Endodermal cell (in vitro differentiated cells): ENCODE data around the gene TPM2. TPM values are rescaled to one million over a fixed set of nuclear protein-coding genes. Genes with fewer than 3 reads are reported as not detected.
"Not testable (repeated sequence)": the region's sequence is repeated elsewhere in the genome, so short reads cannot be mapped to it uniquely, and the experiment has no call there.

Source experiments
- DNase-seq: peaks from one replicate; pipeline ENCODE4 v3.0.0-alpha.2; 2017
- H3K27ac ChIP-seq: 2 replicates; pipeline ENCODE4 v1.5.1; 2013; ENCODE audit warnings: mild to moderate bottlenecking, low read depth, low read length, moderate library complexity
- H3K27me3 ChIP-seq: 2 replicates; pipeline ENCODE4 v1.6.1; 2013; ENCODE audit warnings: mild to moderate bottlenecking, low read length, moderate library complexity; ENCODE audit not compliant: insufficient read depth, control insufficient read depth, poor library complexity, severe bottlenecking
- H3K36me3 ChIP-seq: 2 replicates; pipeline ENCODE4 v1.7.0; 2013; ENCODE audit warnings: mild to moderate bottlenecking, low read length, moderate library complexity; ENCODE audit not compliant: control insufficient read depth, insufficient read depth
- H3K4me1 ChIP-seq: one replicate; pipeline ENCODE4 v1.7.0; 2013; ENCODE audit warnings: low read length; ENCODE audit not compliant: control insufficient read depth, insufficient read depth
- H3K4me3 ChIP-seq: 2 replicates; pipeline ENCODE4 v1.5.1; 2013; ENCODE audit warnings: mild to moderate bottlenecking, low read length, moderate library complexity
- H3K9ac ChIP-seq: 2 replicates; pipeline ENCODE4 v1.6.1; 2013; ENCODE audit warnings: mild to moderate bottlenecking, low read length, moderate library complexity; ENCODE audit not compliant: poor library complexity, severe bottlenecking; ENCODE audit errors: extremely low read depth
- H3K9me3 ChIP-seq: 2 replicates; pipeline ENCODE4 v1.6.1; 2013; ENCODE audit warnings: mild to moderate bottlenecking, low read length, moderate library complexity; ENCODE audit not compliant: control insufficient read depth
- H3K27ac Mint-ChIP-seq: 2 replicates; pipeline ENCODE4 v1.8.0; 2020; ENCODE audit warnings: mixed read lengths
- H3K27me3 Mint-ChIP-seq: 2 replicates; pipeline ENCODE4 v1.8.0; 2021; ENCODE audit warnings: mild to moderate bottlenecking, mixed read lengths; ENCODE audit not compliant: insufficient read depth
- H3K36me3 Mint-ChIP-seq: 2 replicates; pipeline ENCODE4 v1.8.0; 2020; ENCODE audit warnings: low read depth, mixed read lengths
- H3K4me1 Mint-ChIP-seq: 2 replicates; pipeline ENCODE4 v1.8.0; 2020; ENCODE audit warnings: mixed read lengths
- H3K4me3 Mint-ChIP-seq: 2 replicates; pipeline ENCODE4 v1.8.0; 2020; ENCODE audit warnings: mild to moderate bottlenecking, moderate library complexity, mixed read lengths
- H3K9me3 Mint-ChIP-seq: 2 replicates; pipeline ENCODE4 v1.8.0; 2020; ENCODE audit warnings: mild to moderate bottlenecking, mixed read lengths
- CTCF ChIP-seq: fragments of 200-600 bp; sonication (generic); conservative IDR thresholded peaks from 2 replicates; pipeline ENCODE4 v1.5.0; 2021; ENCODE audit warnings: antibody characterized with exemption, mild to moderate bottlenecking
- WGBS, 2 experiments: methylation state at CpG; one replicate each; pipeline versions ENCODE4 v1.1.5 to v1.1.7; 2013; ENCODE audit warnings: missing lambda C conversion rate in 2 of 2, mixed read lengths in 1 of 2; ENCODE audit not compliant: insufficient coverage in 1 of 2, insufficient read length in 1 of 2; 5-methylcytosine and 5-hydroxymethylcytosine counted together
- total RNA-seq, 2 donors: library from RNA; stranded (reverse); fragmentation: NEBNext Ultra II Directional in 1 of 2; extraction: Animal tissue kit (Norgen Biotek cat#: 25700) in 1 of 2; gene quantifications; 2 replicates in 1 of 2; 3 replicates in 1 of 2; pipeline ENCODE4 v1.2.1, GENCODE V29; 2021

Gene TPM2
- total RNA-seq, 2 donors from 2014 or later: 191 to 251 TPM

- Mint-ChIP-seq H3K9me3 (no peaks in the 10 kb centered on the region), H3K4me3 (peak overlapping the region; percentile 80), H3K4me1 (peaks cover 3% of the 10 kb centered on the region), H3K27ac (peak overlapping the region; percentile 93), H3K36me3 (peaks cover 4% of the 10 kb centered on the region), H3K27me3 (peaks cover 12% of the 10 kb centered on the region)
- peak overlapping the region; percentile 98 for H3K4me3 ChIP-seq
- TF ChIP-seq CTCF: peak; percentile 86
- WGBS, 2 experiments: 0 to 3% methylated on average over 27 to 58 of the region's 58 CpGs
- DNase-seq: peak; percentile 97
- peak overlapping the region; percentile 76 for H3K9ac ChIP-seq
- H3K27ac ChIP-seq: peak overlapping the region; percentile 24
- no peaks in the 10 kb centered on the region for H3K27me3 ChIP-seq
- H3K4me1 ChIP-seq: no peaks in the 10 kb centered on the region
- no peaks in the 10 kb centered on the region for H3K36me3 ChIP-seq
- H3K9me3 ChIP-seq: no peaks in the 10 kb centered on the region
Measured at GRCh38 chr9:35646533-35647265, 43.0 kb downstream of the TPM2 start.

GRCh38 chr9:35646153-35646532, 43.6 kb downstream of the TPM2 start:
- H3K9ac ChIP-seq: peak overlapping the region; percentile 76
- Mint-ChIP-seq H3K4me1 (peaks cover 3% of the 10 kb centered on the region), H3K9me3 (peaks cover 2% of the 10 kb centered on the region), H3K4me3 (peak overlapping the region; percentile 80), H3K27ac (peak overlapping the region; percentile 93), H3K36me3 (peaks cover 4% of the 10 kb centered on the region), H3K27me3 (peaks cover 12% of the 10 kb centered on the region)
- H3K27me3 ChIP-seq: no peaks in the 10 kb centered on the region
- WGBS, 2 experiments: 5 to 15% methylated on average over 6 to 11 of the region's 11 CpGs
- no peaks in the 10 kb centered on the region for H3K9me3 ChIP-seq
- TF ChIP-seq CTCF: no peak
- H3K4me3 ChIP-seq: peak overlapping the region; percentile 98
- peak; percentile 91 for DNase-seq
- H3K4me1 ChIP-seq: no peaks in the 10 kb centered on the region
- H3K27ac ChIP-seq: no peak overlapping the region
- H3K36me3 ChIP-seq: no peaks in the 10 kb centered on the region

GRCh38 chr9:35645736-35646135, 44.0 kb downstream of the TPM2 start:
- H3K27ac ChIP-seq, H3K36me3 ChIP-seq, H3K9me3 Mint-ChIP-seq, H3K4me1 Mint-ChIP-seq, H3K36me3 Mint-ChIP-seq, H3K4me1 ChIP-seq, H3K9me3 ChIP-seq, H3K27me3 ChIP-seq: not testable (repeated sequence)
- 45 to 80% methylated on average over 3 to 10 of the region's 10 CpGs for WGBS, 2 experiments
- H3K27ac Mint-ChIP-seq: peak overlapping the region; percentile 93
- peak overlapping the region; percentile 76 for H3K9ac ChIP-seq
- H3K27me3 Mint-ChIP-seq: peaks cover 12% of the 10 kb centered on the region
- peak overlapping the region; percentile 98 for H3K4me3 ChIP-seq
- H3K4me3 Mint-ChIP-seq: peak overlapping the region; percentile 80
- peak; percentile 69 for DNase-seq
